ENCODE data around the gene TENM4. TPM values are rescaled to one million over a fixed set of nuclear protein-coding genes. Genes with fewer than 3 reads are reported as not detected.

TENM4 gene
- total RNA-seq, 1 donor from 2014 or later: 0.63 TPM

DNA sequence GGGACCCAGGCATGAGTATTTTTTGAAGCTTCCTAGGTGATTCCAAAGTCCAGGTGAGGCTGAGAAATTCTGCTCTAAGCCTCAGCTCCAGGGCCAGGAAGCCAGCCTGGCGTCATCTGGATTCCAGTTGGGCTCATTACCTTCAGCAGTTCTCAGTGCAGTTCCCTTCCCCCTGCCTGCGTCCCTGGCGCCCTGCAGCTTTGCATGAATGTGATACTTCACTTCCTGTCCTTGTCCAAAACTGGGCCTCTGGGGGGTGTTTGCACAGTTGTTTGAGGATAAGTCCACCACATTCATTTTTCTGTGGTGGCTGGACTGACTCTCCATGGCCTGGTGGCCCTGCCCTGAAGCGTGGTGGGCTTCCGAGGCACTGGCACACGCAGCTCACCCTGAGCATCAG, 98.1 kb downstream of the TENM4 start:
- peaks cover 44% of the 10 kb centered on the region for H3K27me3 ChIP-seq (ENCODE audit: low read depth)
- TF ChIP-seq, protein P1, sequence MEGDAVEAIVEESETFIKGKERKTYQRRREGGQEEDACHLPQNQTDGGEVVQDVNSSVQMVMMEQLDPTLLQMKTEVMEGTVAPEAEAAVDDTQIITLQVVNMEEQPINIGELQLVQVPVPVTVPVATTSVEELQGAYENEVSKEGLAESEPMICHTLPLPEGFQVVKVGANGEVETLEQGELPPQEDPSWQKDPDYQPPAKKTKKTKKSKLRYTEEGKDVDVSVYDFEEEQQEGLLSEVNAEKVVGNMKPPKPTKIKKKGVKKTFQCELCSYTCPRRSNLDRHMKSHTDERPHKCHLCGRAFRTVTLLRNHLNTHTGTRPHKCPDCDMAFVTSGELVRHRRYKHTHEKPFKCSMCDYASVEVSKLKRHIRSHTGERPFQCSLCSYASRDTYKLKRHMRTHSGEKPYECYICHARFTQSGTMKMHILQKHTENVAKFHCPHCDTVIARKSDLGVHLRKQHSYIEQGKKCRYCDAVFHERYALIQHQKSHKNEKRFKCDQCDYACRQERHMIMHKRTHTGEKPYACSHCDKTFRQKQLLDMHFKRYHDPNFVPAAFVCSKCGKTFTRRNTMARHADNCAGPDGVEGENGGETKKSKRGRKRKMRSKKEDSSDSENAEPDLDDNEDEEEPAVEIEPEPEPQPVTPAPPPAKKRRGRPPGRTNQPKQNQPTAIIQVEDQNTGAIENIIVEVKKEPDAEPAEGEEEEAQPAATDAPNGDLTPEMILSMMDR (IDR thresholded peaks at IDR 0.05; ENCODE audit: borderline replicate concordance): no peak
- H3K4me3 ChIP-seq: no peak overlapping the region
- H3K36me3 ChIP-seq: no peaks in the 10 kb centered on the region
- intact Hi-C loops (cut with micrococcal nuclease): no loop called here
- H3K9me3 ChIP-seq (replicated peaks): no peaks in the 10 kb centered on the region
- H3K27ac ChIP-seq (replicated peaks): no peak overlapping the region
- H3K4me1 ChIP-seq: no peaks in the 10 kb centered on the region
- no peak for DNase-seq

DNA sequence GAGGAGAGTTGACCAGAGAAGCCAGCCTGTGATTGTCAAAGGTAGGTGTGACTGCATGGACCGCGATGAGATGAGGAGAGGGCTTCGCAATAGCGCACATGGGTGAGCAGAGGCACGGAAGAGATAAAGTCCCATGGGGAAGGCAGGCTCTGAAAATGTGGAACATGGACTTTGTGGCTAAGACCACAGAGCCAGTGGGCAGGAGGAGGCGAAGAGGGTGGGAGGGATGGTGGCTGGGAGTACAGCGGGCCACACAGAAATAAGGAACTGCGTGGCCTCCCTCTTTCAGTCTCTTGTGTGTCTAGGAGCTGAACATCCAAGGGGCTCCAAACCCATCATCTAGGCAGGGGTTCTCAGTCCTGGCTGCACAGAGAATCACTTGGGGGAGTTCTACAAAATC, 98.6 kb downstream of the TENM4 start:
- H3K36me3 ChIP-seq: no peaks in the 10 kb centered on the region
- H3K4me3 ChIP-seq: no peak overlapping the region
- peaks cover 44% of the 10 kb centered on the region for H3K27me3 ChIP-seq (ENCODE audit: low read depth)
- H3K27ac ChIP-seq (replicated peaks): no peak overlapping the region
- no peaks in the 10 kb centered on the region for H3K4me1 ChIP-seq
- intact Hi-C loops (cut with micrococcal nuclease): no loop called here
- TF ChIP-seq, protein P1 (IDR thresholded peaks at IDR 0.05; ENCODE audit: borderline replicate concordance): no peak
- H3K9me3 ChIP-seq (replicated peaks): no peaks in the 10 kb centered on the region
- DNase-seq: no peak

DNA sequence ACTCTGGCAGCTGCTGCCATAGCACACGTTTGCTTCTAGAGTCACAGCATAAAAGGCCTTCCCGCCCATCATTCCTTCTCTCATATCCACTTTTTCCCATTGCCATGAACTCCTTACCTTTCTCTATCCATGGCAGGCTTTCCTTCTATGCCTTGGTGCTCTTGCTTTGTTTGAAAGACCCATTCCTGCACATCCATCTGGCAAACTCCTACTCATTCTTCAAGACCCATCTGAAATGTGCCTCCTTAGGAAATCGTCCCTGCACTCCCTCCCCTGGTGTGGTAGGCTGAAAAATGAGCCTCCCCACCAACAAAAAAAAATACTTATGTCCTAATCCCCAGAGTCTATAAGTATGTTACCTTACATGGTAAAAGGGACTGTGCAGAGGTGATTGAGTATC, 100.3 kb downstream of the TENM4 start:
- no peak for DNase-seq
- Histone ChIP-seq H3K36me3 (no peaks in the 10 kb centered on the region), H3K27ac (replicated peaks) (no peak overlapping the region), H3K4me3 (no peak overlapping the region), H3K4me1 (no peaks in the 10 kb centered on the region), H3K9me3 (replicated peaks) (no peaks in the 10 kb centered on the region), H3K27me3 (ENCODE audit: low read depth) (peaks cover 35% of the 10 kb centered on the region)
- intact Hi-C loops (cut with micrococcal nuclease): no loop called here
- TF ChIP-seq, protein P1 (IDR thresholded peaks at IDR 0.05; ENCODE audit: borderline replicate concordance): no peak

DNA sequence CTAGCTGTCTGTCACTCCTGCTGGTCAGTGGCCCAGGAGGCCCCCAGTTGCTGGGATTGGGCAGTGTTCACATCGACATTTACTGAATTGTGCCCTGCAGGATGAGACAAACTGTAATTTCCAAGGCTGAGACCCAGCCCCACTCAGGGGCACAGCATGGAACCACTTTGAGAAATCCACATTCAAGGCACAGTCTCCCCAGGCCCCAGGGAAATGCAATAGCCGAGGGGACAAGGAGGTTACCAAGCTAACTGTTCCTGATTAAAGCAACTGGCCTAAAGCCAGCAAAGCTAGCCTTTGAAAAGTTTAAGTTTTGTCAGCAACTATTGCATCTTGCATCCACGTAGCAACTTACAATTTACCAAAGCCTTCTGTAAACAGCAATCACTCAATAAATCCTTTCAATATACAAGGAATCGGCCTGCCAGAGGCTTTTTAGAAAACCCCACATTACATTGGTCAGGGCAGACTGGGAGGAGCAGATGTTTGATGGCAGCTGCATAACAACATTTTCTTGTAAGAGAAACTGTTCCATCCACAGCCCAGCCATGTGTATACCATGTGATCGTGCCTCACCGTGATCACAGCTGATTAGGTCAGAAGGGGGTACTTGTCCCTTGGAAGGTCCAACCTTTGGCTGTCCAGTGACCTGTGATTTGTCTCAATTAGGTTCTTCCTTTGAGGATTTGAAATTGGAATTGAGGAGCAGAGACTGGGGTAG, 103.9 kb downstream of the TENM4 start:
- peaks cover 5% of the 10 kb centered on the region for H3K4me1 ChIP-seq
- DNase-seq: no peak
- no peak overlapping the region for H3K27ac ChIP-seq (replicated peaks)
- no peaks in the 10 kb centered on the region for H3K9me3 ChIP-seq (replicated peaks)
- intact Hi-C loops (cut with micrococcal nuclease): no loop called here
- H3K36me3 ChIP-seq: no peaks in the 10 kb centered on the region
- peaks cover 33% of the 10 kb centered on the region for H3K27me3 ChIP-seq (ENCODE audit: low read depth)
- TF ChIP-seq, protein P1 (IDR thresholded peaks at IDR 0.05; ENCODE audit: borderline replicate concordance): no peak
- no peak overlapping the region for H3K4me3 ChIP-seq

DNA sequence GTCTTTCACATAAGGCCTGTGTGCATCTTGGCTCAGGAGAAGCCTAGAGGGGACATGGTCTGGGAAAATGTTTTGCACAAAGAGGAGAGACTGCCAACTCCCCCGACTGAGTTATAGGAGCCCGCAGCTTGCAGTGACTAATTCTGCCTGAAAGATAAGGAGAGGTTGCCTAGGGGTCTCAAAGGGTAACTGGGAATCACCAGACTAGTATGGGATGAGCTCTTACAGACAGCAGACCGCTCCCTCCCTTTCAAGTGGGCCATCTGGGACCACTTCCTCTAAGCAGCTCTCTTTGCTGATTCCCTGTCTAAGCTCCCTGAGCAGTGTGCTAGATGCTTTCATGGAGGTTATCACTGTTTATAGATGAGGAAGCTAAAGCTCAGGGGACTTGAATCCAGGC, 105.1 kb downstream of the TENM4 start:
- intact Hi-C loops (cut with micrococcal nuclease): no loop called here
- H3K4me3 ChIP-seq: no peak overlapping the region
- no peak overlapping the region for H3K27ac ChIP-seq (replicated peaks)
- no peak for DNase-seq
- peaks cover 7% of the 10 kb centered on the region for H3K4me1 ChIP-seq
- no peaks in the 10 kb centered on the region for H3K9me3 ChIP-seq (replicated peaks)
- H3K36me3 ChIP-seq: no peaks in the 10 kb centered on the region
- H3K27me3 ChIP-seq (ENCODE audit: low read depth): peaks cover 21% of the 10 kb centered on the region
- TF ChIP-seq, protein P1 (IDR thresholded peaks at IDR 0.05; ENCODE audit: borderline replicate concordance): no peak
